Measurements from ENCODE around the gene CD4.
"Not testable (repeated sequence)": the region's sequence is repeated elsewhere in the genome, so short reads cannot be mapped to it uniquely, and the experiment has no call there.

GRCh38 chr12:6870304-6870703 lies 81.0 kb downstream of the CD4 start:
- not testable (repeated sequence) for TF ChIP-seq EP300, POLR2AphosphoS5 (IDR thresholded peaks at IDR 0.05)
- TF ChIP-seq, protein P1, sequence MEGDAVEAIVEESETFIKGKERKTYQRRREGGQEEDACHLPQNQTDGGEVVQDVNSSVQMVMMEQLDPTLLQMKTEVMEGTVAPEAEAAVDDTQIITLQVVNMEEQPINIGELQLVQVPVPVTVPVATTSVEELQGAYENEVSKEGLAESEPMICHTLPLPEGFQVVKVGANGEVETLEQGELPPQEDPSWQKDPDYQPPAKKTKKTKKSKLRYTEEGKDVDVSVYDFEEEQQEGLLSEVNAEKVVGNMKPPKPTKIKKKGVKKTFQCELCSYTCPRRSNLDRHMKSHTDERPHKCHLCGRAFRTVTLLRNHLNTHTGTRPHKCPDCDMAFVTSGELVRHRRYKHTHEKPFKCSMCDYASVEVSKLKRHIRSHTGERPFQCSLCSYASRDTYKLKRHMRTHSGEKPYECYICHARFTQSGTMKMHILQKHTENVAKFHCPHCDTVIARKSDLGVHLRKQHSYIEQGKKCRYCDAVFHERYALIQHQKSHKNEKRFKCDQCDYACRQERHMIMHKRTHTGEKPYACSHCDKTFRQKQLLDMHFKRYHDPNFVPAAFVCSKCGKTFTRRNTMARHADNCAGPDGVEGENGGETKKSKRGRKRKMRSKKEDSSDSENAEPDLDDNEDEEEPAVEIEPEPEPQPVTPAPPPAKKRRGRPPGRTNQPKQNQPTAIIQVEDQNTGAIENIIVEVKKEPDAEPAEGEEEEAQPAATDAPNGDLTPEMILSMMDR (IDR thresholded peaks at IDR 0.05) = not testable (repeated sequence)

All from esophagus muscularis mucosa (tissue), 4 donors.